CD4-positive, alpha-beta T cell (primary cell): ENCODE data around the gene DHX32. TPM values are rescaled to one million over a fixed set of nuclear protein-coding genes. Genes with fewer than 3 reads are reported as not detected.

Experiments used
- ATAC-seq: fragments of 200-7000 bp; cut with Tn5 transposase; one replicate; pipeline ENCODE4 v1.10.0; 2022; ENCODE audit warnings: mild to moderate bottlenecking; ENCODE audit not compliant: poor library complexity
- CTCF ChIA-PET: fragments of 350-600 bp; sonication (Branson Sonifier 250); formaldehyde crosslinking; loops from one replicate; lab custom pipeline; 2021; ENCODE audit warnings: antibody characterized with exemption, inconsistent platforms; lab: Charles Lee
- POLR2A ChIA-PET: fragments of 350-600 bp; sonication (Branson Sonifier 250); formaldehyde crosslinking; loops from one replicate; lab custom pipeline; 2021; ENCODE audit warnings: antibody characterized with exemption, inconsistent platforms; lab: Charles Lee
- DNase-seq, 14 experiments: peaks; one replicate each; pipeline ENCODE4 v3.0.0-alpha.2; 2013 to 2020; ENCODE audit warnings: mixed read lengths in 2 of 14
- H3K27ac ChIP-seq, 2 donors: one replicate each; pipeline versions ENCODE4 v1.5.1 to v1.7.0; 2013; ENCODE audit warnings: low read length in 2 of 2, low read depth in 1 of 2, mild to moderate bottlenecking in 1 of 2
- H3K27me3 ChIP-seq, 2 experiments: 1 replicate in 1 of 2; 2 replicates in 1 of 2; pipeline versions ENCODE4 v1.6.1 to v1.7.0; 2013; ENCODE audit warnings: low read length in 2 of 2, control low read depth in 1 of 2, mild to moderate bottlenecking in 1 of 2, moderate library complexity in 1 of 2; ENCODE audit not compliant: insufficient read depth in 2 of 2, control insufficient read depth in 1 of 2
- H3K36me3 ChIP-seq: one replicate; pipeline ENCODE4 v1.6.1; 2013; ENCODE audit warnings: low read length, control low read depth; ENCODE audit not compliant: insufficient read depth
- H3K4me1 ChIP-seq: one replicate; pipeline ENCODE4 v1.6.1; 2013; ENCODE audit warnings: low read length, control low read depth; ENCODE audit not compliant: insufficient read depth
- H3K4me3 ChIP-seq: one replicate; pipeline ENCODE4 v1.5.1; 2013; ENCODE audit warnings: mild to moderate bottlenecking, low read length, moderate library complexity
- H3K9me3 ChIP-seq, 2 experiments: 1 replicate in 1 of 2; 2 replicates in 1 of 2; pipeline versions ENCODE4 v1.6.1 to v1.7.0; 2013; ENCODE audit warnings: low read length in 2 of 2, mild to moderate bottlenecking in 2 of 2, control low read depth in 1 of 2, moderate library complexity in 1 of 2; ENCODE audit not compliant: control insufficient read depth in 1 of 2, insufficient read depth in 1 of 2
- H3K27ac Mint-ChIP-seq: one replicate; pipeline ENCODE4 v1.8.0; 2020; ENCODE audit warnings: mixed read lengths
- H3K27me3 Mint-ChIP-seq: one replicate; pipeline ENCODE4 v1.8.0; 2021; ENCODE audit warnings: mixed read lengths
- H3K36me3 Mint-ChIP-seq: one replicate; pipeline ENCODE4 v1.8.0; 2021; ENCODE audit warnings: low read depth, mixed read lengths
- H3K4me1 Mint-ChIP-seq: one replicate; pipeline ENCODE4 v1.8.0; 2021; ENCODE audit warnings: low read depth, mixed read lengths
- H3K4me3 Mint-ChIP-seq: one replicate; pipeline ENCODE4 v1.8.0; 2020; ENCODE audit warnings: mild to moderate bottlenecking, mixed read lengths
- H3K9me3 Mint-ChIP-seq: one replicate; pipeline ENCODE4 v1.8.0; 2020; ENCODE audit warnings: mixed read lengths
- intact Hi-C, 2 experiments: fragments of 100-400 bp; cut with DNase I in 1 of 2; cut with micrococcal nuclease in 1 of 2; formaldehyde crosslinking; loops; one replicate each; pipeline versions ENCODE4 v1.15.1 to v1.9.0; 2023 to 2025; cut with DNase I, micrococcal nuclease
- total RNA-seq, 174 experiments: library from RNA in 2 of 174; stranded (reverse) in 2 of 174; gene quantifications; one replicate each; pipeline ENCODE4 v1.2.3 and lab custom pipeline; 2021 to 2026
- TF ChIP-seq, protein P1 (sequence below): fragments of 200-600 bp; IDR thresholded peaks from one replicate; pipeline ENCODE4 v1.8.0; 2022; ENCODE audit warnings: antibody characterized with exemption, mild to moderate bottlenecking

The DHX32 gene
- total RNA-seq, 2 experiments from 2014 or later, result 1.3 to 1.7 TPM

DNA sequence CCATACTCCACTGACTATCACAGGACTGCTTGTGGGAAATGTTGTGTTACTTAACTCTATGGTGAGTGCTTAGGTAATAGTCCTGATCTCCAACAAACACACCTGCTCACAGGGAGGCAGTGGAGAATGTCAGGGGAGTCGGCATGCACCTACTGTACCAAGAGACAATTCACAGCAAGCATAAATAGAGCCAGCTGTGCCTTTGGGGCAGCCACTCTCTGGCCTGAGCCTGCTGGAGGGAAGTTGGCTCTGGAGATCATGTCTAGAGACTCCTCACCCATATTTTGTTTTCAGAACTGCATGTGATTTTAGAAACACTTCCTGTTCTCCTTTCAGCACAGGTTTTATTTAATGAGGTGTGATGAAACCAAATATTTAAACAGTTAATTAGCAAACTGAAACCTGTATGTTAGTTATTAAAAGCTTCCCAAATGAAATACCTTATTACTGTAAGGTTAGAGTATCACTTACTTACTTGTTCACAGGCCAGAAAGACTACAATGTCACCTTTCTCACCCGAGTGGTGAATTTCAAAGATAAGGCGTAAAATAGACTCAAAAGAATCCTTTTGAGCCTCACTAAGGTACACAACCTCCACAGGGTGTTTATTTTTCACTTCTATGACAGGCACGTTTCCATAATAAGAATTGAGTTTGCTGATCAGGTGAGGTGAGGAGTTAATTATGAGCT lies 21.8 kb downstream of the DHX32 start:
- POLR2A ChIA-PET, result no interaction called here
- Mint-ChIP-seq H3K27me3 (no peaks in the 10 kb centered on the region), H3K27ac (no peak overlapping the region), H3K4me3 (no peak overlapping the region), H3K9me3 (no peaks in the 10 kb centered on the region), H3K4me1 (no peaks in the 10 kb centered on the region), H3K36me3 (peaks cover 4% of the 10 kb centered on the region)
- H3K4me1 ChIP-seq, result no peaks in the 10 kb centered on the region
- DNase-seq, result no peak
- intact Hi-C loops, result no loop called here
- CTCF ChIA-PET, result interaction anchor here (0.6 kb wide), 1 partner anchor 9 kb away, joined by 4 read pairs; no protein-coding TSS in a partner anchor
- H3K27ac ChIP-seq, result no peak overlapping the region
- TF ChIP-seq, protein P1, sequence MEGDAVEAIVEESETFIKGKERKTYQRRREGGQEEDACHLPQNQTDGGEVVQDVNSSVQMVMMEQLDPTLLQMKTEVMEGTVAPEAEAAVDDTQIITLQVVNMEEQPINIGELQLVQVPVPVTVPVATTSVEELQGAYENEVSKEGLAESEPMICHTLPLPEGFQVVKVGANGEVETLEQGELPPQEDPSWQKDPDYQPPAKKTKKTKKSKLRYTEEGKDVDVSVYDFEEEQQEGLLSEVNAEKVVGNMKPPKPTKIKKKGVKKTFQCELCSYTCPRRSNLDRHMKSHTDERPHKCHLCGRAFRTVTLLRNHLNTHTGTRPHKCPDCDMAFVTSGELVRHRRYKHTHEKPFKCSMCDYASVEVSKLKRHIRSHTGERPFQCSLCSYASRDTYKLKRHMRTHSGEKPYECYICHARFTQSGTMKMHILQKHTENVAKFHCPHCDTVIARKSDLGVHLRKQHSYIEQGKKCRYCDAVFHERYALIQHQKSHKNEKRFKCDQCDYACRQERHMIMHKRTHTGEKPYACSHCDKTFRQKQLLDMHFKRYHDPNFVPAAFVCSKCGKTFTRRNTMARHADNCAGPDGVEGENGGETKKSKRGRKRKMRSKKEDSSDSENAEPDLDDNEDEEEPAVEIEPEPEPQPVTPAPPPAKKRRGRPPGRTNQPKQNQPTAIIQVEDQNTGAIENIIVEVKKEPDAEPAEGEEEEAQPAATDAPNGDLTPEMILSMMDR, result no peak
- ATAC-seq, result no peak
- no peaks in the 10 kb centered on the region for H3K27me3 ChIP-seq
- no peak overlapping the region for H3K4me3 ChIP-seq
- peaks cover 3% of the 10 kb centered on the region for H3K36me3 ChIP-seq
- H3K9me3 ChIP-seq, result no peaks in the 10 kb centered on the region

DNA sequence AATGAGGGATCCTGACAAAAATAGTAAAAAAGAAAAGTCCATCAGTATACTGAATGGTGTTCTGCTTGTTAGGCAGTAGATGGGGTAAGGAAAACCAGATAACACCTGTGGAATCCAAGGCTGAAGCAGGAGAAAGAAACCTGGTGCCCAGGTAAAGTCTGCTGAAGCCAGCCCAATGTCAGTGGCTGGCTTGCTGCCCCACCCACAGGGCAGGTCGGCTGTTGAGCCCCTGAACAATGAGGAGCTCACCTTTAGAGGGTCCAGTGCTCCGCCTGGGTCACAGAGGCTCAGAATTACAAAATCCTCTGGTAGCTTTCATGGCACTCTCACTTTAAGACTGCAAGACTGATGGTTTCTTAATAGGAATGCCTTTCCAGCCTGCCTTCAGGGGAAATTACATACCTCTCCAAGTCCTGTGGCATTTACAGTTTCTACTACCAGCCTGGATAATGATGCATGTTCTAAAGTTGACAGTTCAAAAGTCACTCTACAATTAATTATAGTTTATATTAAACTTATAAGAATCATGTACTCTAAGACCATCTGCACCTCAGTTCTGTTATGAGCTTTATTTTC lies 23.8 kb downstream of the DHX32 start:
- Mint-ChIP-seq H3K4me1 (no peaks in the 10 kb centered on the region), H3K27ac (no peak overlapping the region), H3K36me3 (peaks cover 18% of the 10 kb centered on the region), H3K4me3 (no peak overlapping the region), H3K9me3 (no peaks in the 10 kb centered on the region), H3K27me3 (no peaks in the 10 kb centered on the region)
- no peak overlapping the region for H3K27ac ChIP-seq
- TF ChIP-seq, protein P1, result no peak
- no peaks in the 10 kb centered on the region for H3K9me3 ChIP-seq
- ATAC-seq, result no peak
- ChIA-PET CTCF (no interaction called here), POLR2A (no interaction called here)
- H3K4me1 ChIP-seq, result no peaks in the 10 kb centered on the region
- H3K27me3 ChIP-seq, result no peaks in the 10 kb centered on the region
- intact Hi-C loops, result no loop called here
- DNase-seq, result no peak
- H3K36me3 ChIP-seq, result peaks cover 12% of the 10 kb centered on the region
- no peak overlapping the region for H3K4me3 ChIP-seq

DNA sequence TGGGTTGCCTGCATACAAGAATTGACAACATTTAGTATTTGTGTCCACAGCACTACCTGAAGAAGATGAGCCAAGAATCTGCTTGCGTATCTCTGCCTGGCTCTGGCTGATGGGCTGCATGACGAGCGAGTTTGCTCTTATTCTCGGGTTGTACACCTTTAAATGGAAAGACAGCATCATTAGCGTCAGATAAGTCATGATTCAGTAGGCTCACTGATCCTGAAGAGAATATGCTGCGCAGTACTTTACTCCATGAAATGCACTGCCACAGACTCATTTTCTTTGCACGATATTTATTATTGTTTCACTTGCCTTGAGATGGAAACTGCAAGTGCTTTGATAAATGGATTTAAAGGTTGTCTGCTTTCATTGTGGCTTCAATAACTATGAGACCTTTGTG lies 28.6 kb downstream of the DHX32 start:
- Mint-ChIP-seq H3K36me3 (peaks cover 44% of the 10 kb centered on the region), H3K4me1 (no peaks in the 10 kb centered on the region), H3K9me3 (no peaks in the 10 kb centered on the region), H3K4me3 (no peak overlapping the region), H3K27me3 (no peaks in the 10 kb centered on the region), H3K27ac (no peak overlapping the region)
- intact Hi-C loops, result no loop called here
- no peaks in the 10 kb centered on the region for H3K9me3 ChIP-seq
- POLR2A ChIA-PET, result no interaction called here
- H3K4me1 ChIP-seq, result no peaks in the 10 kb centered on the region
- DNase-seq (no peak), ATAC-seq (no peak)
- H3K27ac ChIP-seq, result no peak overlapping the region
- CTCF ChIA-PET, result no interaction called here
- H3K36me3 ChIP-seq, result peaks cover 22% of the 10 kb centered on the region
- TF ChIP-seq, protein P1, result no peak
- no peak overlapping the region for H3K4me3 ChIP-seq
- H3K27me3 ChIP-seq, result no peaks in the 10 kb centered on the region
